Right renal pelvis (tissue), 4 donors: ENCODE measurements around the gene EDN3. TPM values are rescaled to one million over a fixed set of nuclear protein-coding genes. Genes with fewer than 3 reads are reported as not detected.

ENCODE experiments used
- DNase-seq, 4 donors: peaks; one replicate each; pipeline ENCODE4 v3.0.0-alpha.2; 2013; ENCODE audit warnings: low read depth in 4 of 4, low spot score in 3 of 4, missing footprints in 1 of 4
- polyA plus RNA-seq, 4 donors: library from polyadenylated mRNA; unstranded; fragments of 120-200 nt; gene quantifications; one replicate each; pipeline ENCODE4 v1.2.1, GENCODE V29; 2013; ENCODE audit not compliant: insufficient read length in 4 of 4

Gene EDN3
- polyA plus RNA-seq, 4 donors, result 6.0 to 7.1 (median 6.5) TPM

GRCh38 chr20:59360934-59361333, 60.5 kb downstream of the EDN3 start:
- no peak for DNase-seq

GRCh38 chr20:59361411-59361810, 61.0 kb downstream of the EDN3 start:
- no peak for DNase-seq

DNA sequence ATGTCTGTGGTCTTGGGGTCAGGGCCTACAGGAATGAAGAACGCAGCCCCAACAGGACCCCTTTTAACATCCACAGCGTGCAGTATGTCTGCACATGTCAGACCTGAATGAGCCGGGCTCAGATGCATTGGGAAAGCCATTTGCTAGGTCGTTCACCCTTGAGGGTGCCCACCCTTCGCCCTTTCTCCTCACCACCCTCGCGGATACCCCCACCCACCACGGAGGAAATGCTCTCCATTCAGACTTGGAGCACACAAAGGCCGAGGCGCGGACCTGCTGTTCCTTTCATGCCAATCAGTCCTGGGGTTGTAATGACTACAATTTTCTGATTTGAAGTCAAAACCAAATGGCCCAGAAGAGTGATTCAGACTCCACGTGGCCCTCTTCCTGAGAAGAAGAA, 62.7 kb downstream of the EDN3 start:
- DNase-seq, result no peak

DNA sequence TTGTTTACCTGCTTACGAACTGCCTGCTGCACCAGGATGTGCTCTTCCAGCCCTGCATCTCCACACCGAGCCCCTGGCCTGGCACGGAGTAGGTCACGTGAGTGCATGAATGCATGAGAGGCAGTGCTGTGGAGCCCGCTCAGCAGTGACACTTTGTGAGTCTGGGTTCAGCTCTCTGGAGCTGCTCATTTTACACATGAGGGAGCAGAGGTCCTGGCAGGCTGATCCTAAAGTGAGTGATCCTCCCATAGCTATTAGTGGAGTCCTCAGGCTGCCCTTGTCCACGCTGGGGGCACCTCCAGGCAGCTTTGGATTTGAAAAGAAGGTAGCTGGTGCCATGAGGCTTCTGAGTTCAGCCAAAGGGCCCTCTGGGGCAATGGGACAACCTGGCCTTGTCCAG, 64.2 kb downstream of the EDN3 start:
- no peak for DNase-seq

GRCh38 chr20:59365611-59366285, 65.3 kb downstream of the EDN3 start:
- no peak for DNase-seq

GRCh38 chr20:59371431-59371830, 71.0 kb downstream of the EDN3 start:
- no peak for DNase-seq

DNA sequence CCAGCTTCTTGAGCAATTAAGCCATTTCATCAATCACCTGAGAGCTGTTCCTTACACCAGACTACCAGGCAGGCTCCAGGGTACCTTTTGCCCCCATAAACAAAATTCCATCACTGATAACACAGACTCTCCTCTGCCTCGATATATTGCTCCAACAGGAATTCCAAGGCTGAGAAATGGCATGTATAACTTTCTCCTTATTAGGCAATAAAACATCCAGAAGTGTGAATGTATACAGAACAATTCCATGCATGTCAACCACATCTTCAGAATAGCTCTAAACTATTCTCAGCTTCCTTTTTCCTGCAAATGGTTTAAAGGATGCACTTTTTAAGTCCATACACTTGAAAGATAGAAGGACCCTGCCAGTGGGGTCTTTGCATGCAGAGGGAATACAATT, 73.8 kb downstream of the EDN3 start:
- no peak for DNase-seq

GRCh38 chr20:59375541-59375940, 75.1 kb downstream of the EDN3 start:
- no peak for DNase-seq

Other genes with a start within 250 kb of the EDN3 start
- gene ZNF831, start 136.8 kb upstream of the EDN3 start, polyA plus RNA-seq, result under 1 TPM; 0.08 to 0.14 (median 0.12) TPM